PC-9 (cell line): ENCODE results near the gene GPC5. TPM values are rescaled to one million over a fixed set of nuclear protein-coding genes. Genes with fewer than 3 reads are reported as not detected.

ENCODE experiments used
- BruUV-seq: library from RNA; stranded (reverse); fragments of 400-500 nt; replicated peaks from 2 replicates; lab custom pipeline; 2021; lab: Mats Ljungman, UMichigan
- CTCF ChIA-PET: fragments of 300-600 bp; sonication (Branson Sonifier 250); formaldehyde crosslinking; loops from one replicate; lab custom pipeline; 2022; ENCODE audit warnings: antibody characterized with exemption; lab: Charles Lee
- POLR2A ChIA-PET: fragments of 300-600 bp; sonication (Branson Sonifier 250); formaldehyde crosslinking; loops from one replicate; lab custom pipeline; 2022; ENCODE audit warnings: antibody characterized with exemption; ENCODE audit not compliant: unreplicated experiment; lab: Charles Lee
- DNase-seq, 2 experiments: peaks; one replicate each; pipeline versions ENCODE4 v3.0.0 to v3.0.0-alpha.2; 2015 to 2022; ENCODE audit warnings: mixed read lengths in 1 of 2
- H2AFZ ChIP-seq: fragments of 200-600 bp; sonication (generic); 2 replicates; pipeline ENCODE4 v1.8.1; 2017; ENCODE audit warnings: antibody characterized with exemption
- H3F3A ChIP-seq: fragments of 200-600 bp; sonication (generic); 2 replicates; pipeline ENCODE4 v1.8.1; 2017; ENCODE audit warnings: antibody characterized with exemption, mild to moderate bottlenecking, low read depth; ENCODE audit not compliant: insufficient read depth
- H3K27ac ChIP-seq: fragments of 200-600 bp; sonication (generic); 2 replicates; pipeline ENCODE4 v1.6.1; 2016; ENCODE audit warnings: mixed run types
- H3K27me3 ChIP-seq: fragments of 200-600 bp; sonication (generic); 2 replicates; pipeline ENCODE4 v1.6.1; 2016; ENCODE audit warnings: low read depth, mixed run types; ENCODE audit not compliant: insufficient read depth
- H3K36me3 ChIP-seq: fragments of 200-600 bp; sonication (generic); 2 replicates; pipeline ENCODE4 v1.6.1; 2016; ENCODE audit warnings: low read depth, mixed run types
- H3K4me1 ChIP-seq: fragments of 200-600 bp; sonication (generic); replicated peaks from 2 replicates; pipeline ENCODE4 v1.6.1; 2016; ENCODE audit warnings: mixed run types; ENCODE audit not compliant: insufficient read depth
- H3K4me2 ChIP-seq: fragments of 200-600 bp; sonication (generic); 2 replicates; pipeline ENCODE4 v1.6.1; 2017; ENCODE audit warnings: mixed run types
- H3K4me3 ChIP-seq: fragments of 200-600 bp; sonication (generic); 2 replicates; pipeline ENCODE4 v1.6.1; 2016; ENCODE audit warnings: mixed run types
- H3K79me2 ChIP-seq: fragments of 200-600 bp; sonication (generic); 2 replicates; pipeline ENCODE4 v1.6.1; 2017; ENCODE audit warnings: low read depth, mixed run types
- H3K9me2 ChIP-seq: fragments of 200-600 bp; sonication (generic); 2 replicates; pipeline ENCODE4 v1.8.1; 2017; ENCODE audit warnings: mild to moderate bottlenecking; ENCODE audit not compliant: insufficient read depth
- H3K9me3 ChIP-seq: fragments of 200-600 bp; sonication (generic); 2 replicates; pipeline ENCODE4 v1.8.1; 2016; ENCODE audit warnings: low read depth; ENCODE audit not compliant: insufficient read depth
- H4K20me1 ChIP-seq: fragments of 200-600 bp; sonication (generic); 2 replicates; pipeline ENCODE4 v1.8.1; 2017; ENCODE audit not compliant: insufficient read depth
- EZH2 ChIP-seq: fragments of 200-600 bp; sonication (generic); IDR thresholded peaks from 2 replicates; pipeline ENCODE4 v1.8.0; 2017; ENCODE audit warnings: antibody characterized with exemption, low read depth
- intact Hi-C: fragments of 100-400 bp; cut with micrococcal nuclease; formaldehyde crosslinking; loops from one replicate; pipeline ENCODE4 v1.10.0; 2022; ENCODE audit not compliant: unreplicated experiment
- total RNA-seq: library from RNA; stranded (reverse); gene quantifications from 2 replicates; pipeline ENCODE4 v1.2.3, GENCODE V29; 2021
- TF ChIP-seq, protein P1 (sequence below): fragments of 200-600 bp; sonication (generic); conservative IDR thresholded peaks from 2 replicates; pipeline ENCODE4 v1.6.1; 2017; ENCODE audit warnings: mixed run types, antibody characterized with exemption, mild to moderate bottlenecking, moderate library complexity

The GPC5 gene
- total RNA-seq, 1 experiment from 2014 or later = not detected

DNA sequence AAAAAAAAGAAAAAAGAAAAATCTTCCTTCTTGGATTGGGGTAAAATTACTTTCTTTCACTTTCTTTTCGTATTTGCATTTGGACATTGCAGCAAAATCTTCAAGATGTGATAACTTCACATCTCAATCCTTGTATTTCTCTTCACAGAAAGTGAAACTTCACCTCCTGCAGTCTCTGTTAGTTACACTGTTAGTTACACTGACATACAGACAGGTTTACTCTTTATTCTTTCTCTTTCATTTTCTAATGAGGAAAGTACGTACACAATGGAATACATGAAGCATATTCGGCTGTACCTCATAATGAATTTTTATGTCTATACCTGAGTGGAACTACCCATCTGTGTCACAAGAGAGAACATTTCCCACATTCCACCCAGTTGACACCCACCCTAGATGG lies 1369.0 kb downstream of the GPC5 start:
- H3F3A ChIP-seq = no peaks in the 10 kb centered on the region
- no peaks in the 10 kb centered on the region for H3K27me3 ChIP-seq
- no peaks in the 10 kb centered on the region for H3K79me2 ChIP-seq
- no peaks in the 10 kb centered on the region for H3K36me3 ChIP-seq
- no peaks in the 10 kb centered on the region for H3K9me2 ChIP-seq
- no peak overlapping the region for H3K4me3 ChIP-seq
- no peak overlapping the region for H3K4me2 ChIP-seq
- DNase-seq = no peak
- CTCF ChIA-PET = no interaction called here
- POLR2A ChIA-PET = no interaction called here
- no peaks in the 10 kb centered on the region for H4K20me1 ChIP-seq
- intact Hi-C loops = no loop called here
- no peak overlapping the region for H2AFZ ChIP-seq
- no TSS peak for BruUV-seq
- no peak overlapping the region for H3K27ac ChIP-seq
- TF ChIP-seq, protein P1, sequence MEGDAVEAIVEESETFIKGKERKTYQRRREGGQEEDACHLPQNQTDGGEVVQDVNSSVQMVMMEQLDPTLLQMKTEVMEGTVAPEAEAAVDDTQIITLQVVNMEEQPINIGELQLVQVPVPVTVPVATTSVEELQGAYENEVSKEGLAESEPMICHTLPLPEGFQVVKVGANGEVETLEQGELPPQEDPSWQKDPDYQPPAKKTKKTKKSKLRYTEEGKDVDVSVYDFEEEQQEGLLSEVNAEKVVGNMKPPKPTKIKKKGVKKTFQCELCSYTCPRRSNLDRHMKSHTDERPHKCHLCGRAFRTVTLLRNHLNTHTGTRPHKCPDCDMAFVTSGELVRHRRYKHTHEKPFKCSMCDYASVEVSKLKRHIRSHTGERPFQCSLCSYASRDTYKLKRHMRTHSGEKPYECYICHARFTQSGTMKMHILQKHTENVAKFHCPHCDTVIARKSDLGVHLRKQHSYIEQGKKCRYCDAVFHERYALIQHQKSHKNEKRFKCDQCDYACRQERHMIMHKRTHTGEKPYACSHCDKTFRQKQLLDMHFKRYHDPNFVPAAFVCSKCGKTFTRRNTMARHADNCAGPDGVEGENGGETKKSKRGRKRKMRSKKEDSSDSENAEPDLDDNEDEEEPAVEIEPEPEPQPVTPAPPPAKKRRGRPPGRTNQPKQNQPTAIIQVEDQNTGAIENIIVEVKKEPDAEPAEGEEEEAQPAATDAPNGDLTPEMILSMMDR = no peak
- no peak for TF ChIP-seq EZH2
- no peaks in the 10 kb centered on the region for H3K4me1 ChIP-seq
- H3K9me3 ChIP-seq = no peaks in the 10 kb centered on the region

DNA sequence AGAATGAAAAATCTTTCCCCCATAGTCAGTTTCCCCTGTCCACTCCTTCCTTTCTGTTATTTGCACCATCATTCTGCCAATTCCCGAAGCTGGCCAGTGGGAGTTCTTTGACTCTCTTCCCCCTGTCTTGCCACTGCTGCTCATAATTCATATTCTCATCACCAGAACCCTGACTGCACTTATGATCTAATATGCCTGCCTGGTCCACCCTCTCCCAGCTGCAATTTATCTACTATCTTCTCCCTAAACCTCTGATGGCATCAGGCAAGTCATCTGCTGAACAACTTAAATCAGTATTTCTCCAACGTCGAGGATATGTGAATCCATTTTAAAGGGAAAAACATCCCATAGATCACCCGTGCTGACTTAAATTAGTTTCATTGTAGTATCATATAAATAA lies 1370.2 kb downstream of the GPC5 start:
- CTCF ChIA-PET = no interaction called here

DNA sequence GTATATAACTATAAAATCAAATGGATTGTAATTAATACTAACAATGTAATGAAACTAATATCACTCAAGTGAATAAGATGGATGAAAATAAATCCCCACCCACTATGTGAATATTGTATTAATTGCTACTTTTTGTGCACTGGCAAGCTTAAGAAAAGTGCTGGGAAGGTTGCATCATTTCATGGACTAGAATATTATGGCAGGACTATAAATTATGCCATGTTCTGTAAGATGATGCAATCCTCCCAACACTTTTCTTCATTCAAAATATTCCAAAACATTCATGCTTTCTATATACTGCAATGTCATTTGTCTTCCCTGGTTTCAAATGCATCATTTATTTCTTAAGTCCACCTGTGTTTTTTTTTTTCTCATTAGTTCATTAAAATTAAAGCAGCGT lies 1370.6 kb downstream of the GPC5 start:
- Histone ChIP-seq H3K4me3 (no peak overlapping the region), H3K27me3 (no peaks in the 10 kb centered on the region), H3K36me3 (no peaks in the 10 kb centered on the region), H3K79me2 (no peaks in the 10 kb centered on the region), H3K27ac (no peak overlapping the region), H3K4me2 (no peak overlapping the region), H2AFZ (no peak overlapping the region), H3K9me2 (no peaks in the 10 kb centered on the region), H3K9me3 (no peaks in the 10 kb centered on the region), H4K20me1 (no peaks in the 10 kb centered on the region), H3F3A (no peaks in the 10 kb centered on the region), H3K4me1 (no peaks in the 10 kb centered on the region)
- no peak for TF ChIP-seq EZH2
- TF ChIP-seq, protein P1 = no peak
- intact Hi-C loops = no loop called here
- CTCF ChIA-PET = no interaction called here
- POLR2A ChIA-PET = no interaction called here
- no TSS peak for BruUV-seq
- no peak for DNase-seq

More for the DNA sequence above, 1370.2 kb downstream of the GPC5 start:
- no TSS peak for BruUV-seq
- POLR2A ChIA-PET = no interaction called here
- Histone ChIP-seq H2AFZ (no peak overlapping the region), H3F3A (no peaks in the 10 kb centered on the region), H3K4me1 (no peaks in the 10 kb centered on the region), H3K27me3 (no peaks in the 10 kb centered on the region), H3K36me3 (no peaks in the 10 kb centered on the region), H3K27ac (no peak overlapping the region), H3K9me2 (no peaks in the 10 kb centered on the region), H4K20me1 (no peaks in the 10 kb centered on the region), H3K9me3 (no peaks in the 10 kb centered on the region), H3K4me3 (no peak overlapping the region), H3K79me2 (no peaks in the 10 kb centered on the region), H3K4me2 (no peak overlapping the region)
- intact Hi-C loops = no loop called here
- no peak for DNase-seq
- TF ChIP-seq EZH2 = no peak
- TF ChIP-seq, protein P1 = no peak
